ENCODE measurements around the gene CHODL. TPM values are rescaled to one million over a fixed set of nuclear protein-coding genes. Genes with fewer than 3 reads are reported as not detected.

Gene CHODL, protein sequence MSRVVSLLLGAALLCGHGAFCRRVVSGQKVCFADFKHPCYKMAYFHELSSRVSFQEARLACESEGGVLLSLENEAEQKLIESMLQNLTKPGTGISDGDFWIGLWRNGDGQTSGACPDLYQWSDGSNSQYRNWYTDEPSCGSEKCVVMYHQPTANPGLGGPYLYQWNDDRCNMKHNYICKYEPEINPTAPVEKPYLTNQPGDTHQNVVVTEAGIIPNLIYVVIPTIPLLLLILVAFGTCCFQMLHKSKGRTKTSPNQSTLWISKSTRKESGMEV
- 10 to 100 TPM; 32.7 to 45.3 (median 34.2) TPM for polyA plus RNA-seq (ENCODE audit: insufficient read length in 3 of 3)
- long read RNA-seq, donor 1, transcript CHODL-201 (6 exons, 2,548 nt) = major isoform, 17 of 17 reads
- long read RNA-seq, donor 1, partial matches to known transcripts = 0 of 17 reads
- long read RNA-seq, donor 1, other reads (novel, unspliced or antisense) = 0 of 17 reads
- long read RNA-seq, donor 2, transcript CHODL-201 (6 exons, 2,548 nt) = major isoform, 20 of 20 reads
- long read RNA-seq, donor 2, partial matches to known transcripts = 0 of 20 reads
- long read RNA-seq, donor 2, other reads (novel, unspliced or antisense) = 0 of 20 reads
- long read RNA-seq, donor 3, transcript CHODL-201 (6 exons, 2,548 nt) = major isoform, 43 of 43 reads
- long read RNA-seq, donor 3, partial matches to known transcripts = 0 of 43 reads
- long read RNA-seq, donor 3, other reads (novel, unspliced or antisense) = 0 of 43 reads
- long read RNA-seq, donor 4, transcript CHODL-201 (6 exons, 2,548 nt) = major isoform, 14 of 14 reads
- long read RNA-seq, donor 4, partial matches to known transcripts = 0 of 14 reads
- long read RNA-seq, donor 4, other reads (novel, unspliced or antisense) = 0 of 14 reads
- long read RNA-seq, donor 5, transcript CHODL-201 (6 exons, 2,548 nt) = major isoform, 18 of 18 reads
- long read RNA-seq, donor 5, partial matches to known transcripts = 0 of 18 reads
- long read RNA-seq, donor 5, other reads (novel, unspliced or antisense) = 0 of 18 reads
- long read RNA-seq, donor 6, transcript CHODL-201 (6 exons, 2,548 nt) = major isoform, 18 of 18 reads
- long read RNA-seq, donor 6, partial matches to known transcripts = 0 of 18 reads
- long read RNA-seq, donor 6, other reads (novel, unspliced or antisense) = 0 of 18 reads
- long read RNA-seq, donor 7, transcript CHODL-201 (6 exons, 2,548 nt) = major isoform, 32 of 38 reads
- long read RNA-seq, donor 7, partial matches to known transcripts = 6 of 38 reads
- long read RNA-seq, donor 7, other reads (novel, unspliced or antisense) = 0 of 38 reads
- long read RNA-seq, donor 8, partial matches to known transcripts = 0 of 2 reads
- long read RNA-seq, donor 8, other reads (novel, unspliced or antisense) = 0 of 2 reads
- long read RNA-seq, donor 9, transcript CHODL-201 (6 exons, 2,548 nt) = major isoform, 29 of 29 reads
- long read RNA-seq, donor 9, partial matches to known transcripts = 0 of 29 reads
- long read RNA-seq, donor 9, other reads (novel, unspliced or antisense) = 0 of 29 reads
- long read RNA-seq, donor 10, transcript CHODL-201 (6 exons, 2,548 nt) = major isoform, 17 of 22 reads
- long read RNA-seq, donor 10, partial matches to known transcripts = 5 of 22 reads
- long read RNA-seq, donor 10, other reads (novel, unspliced or antisense) = 0 of 22 reads
- long read RNA-seq, donor 11, transcript CHODL-201 (6 exons, 2,548 nt) = major isoform, 28 of 28 reads
- long read RNA-seq, donor 11, partial matches to known transcripts = 0 of 28 reads
- long read RNA-seq, donor 11, other reads (novel, unspliced or antisense) = 0 of 28 reads
- long read RNA-seq, donor 12, transcript CHODL-201 (6 exons, 2,548 nt) = major isoform, 21 of 21 reads
- long read RNA-seq, donor 12, partial matches to known transcripts = 0 of 21 reads
- long read RNA-seq, donor 12, other reads (novel, unspliced or antisense) = 0 of 21 reads
- long read RNA-seq, donor 13, transcript CHODL-201 (6 exons, 2,548 nt) = major isoform, 14 of 14 reads
- long read RNA-seq, donor 13, partial matches to known transcripts = 0 of 14 reads
- long read RNA-seq, donor 13, other reads (novel, unspliced or antisense) = 0 of 14 reads
- long read RNA-seq, donor 14, transcript CHODL-201 (6 exons, 2,548 nt) = major isoform, 30 of 35 reads
- long read RNA-seq, donor 14, partial matches to known transcripts = 5 of 35 reads
- long read RNA-seq, donor 14, other reads (novel, unspliced or antisense) = 0 of 35 reads
- long read RNA-seq, donor 15, transcript CHODL-201 (6 exons, 2,548 nt) = major isoform, 10 of 10 reads
- long read RNA-seq, donor 15, partial matches to known transcripts = 0 of 10 reads
- long read RNA-seq, donor 15, other reads (novel, unspliced or antisense) = 0 of 10 reads
- long read RNA-seq, donor 16, transcript CHODL-201 (6 exons, 2,548 nt) = major isoform, 28 of 33 reads
- long read RNA-seq, donor 16, partial matches to known transcripts = 5 of 33 reads
- long read RNA-seq, donor 16, other reads (novel, unspliced or antisense) = 0 of 33 reads

DNA sequence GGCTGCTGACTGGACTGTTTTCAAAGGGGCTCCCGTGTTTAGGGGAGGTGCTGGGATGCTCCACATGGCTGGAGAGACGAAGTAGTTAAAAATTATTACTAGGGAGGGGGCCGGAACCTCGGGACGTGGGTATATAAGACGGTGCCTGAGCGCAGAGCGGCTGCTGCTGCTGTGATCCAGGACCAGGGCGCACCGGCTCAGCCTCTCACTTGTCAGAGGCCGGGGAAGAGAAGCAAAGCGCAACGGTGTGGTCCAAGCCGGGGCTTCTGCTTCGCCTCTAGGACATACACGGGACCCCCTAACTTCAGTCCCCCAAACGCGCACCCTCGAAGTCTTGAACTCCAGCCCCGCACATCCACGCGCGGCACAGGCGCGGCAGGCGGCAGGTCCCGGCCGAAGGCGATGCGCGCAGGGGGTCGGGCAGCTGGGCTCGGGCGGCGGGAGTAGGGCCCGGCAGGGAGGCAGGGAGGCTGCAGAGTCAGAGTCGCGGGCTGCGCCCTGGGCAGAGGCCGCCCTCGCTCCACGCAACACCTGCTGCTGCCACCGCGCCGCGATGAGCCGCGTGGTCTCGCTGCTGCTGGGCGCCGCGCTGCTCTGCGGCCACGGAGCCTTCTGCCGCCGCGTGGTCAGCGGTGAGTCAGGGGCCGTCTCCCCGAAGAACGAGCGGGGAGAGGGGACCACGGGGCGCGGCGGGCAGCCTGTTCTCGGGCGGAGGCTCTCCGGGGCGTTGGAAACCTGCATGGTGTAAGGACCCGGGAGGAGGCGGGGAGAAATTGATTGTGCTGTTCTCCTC is at the start of gene CHODL:
Gene CHODL, plus strand, starts transcription at position 163 of the 793 bp plus-strand sequence. Its CDS starts 391 bp downstream, at position 554.
- DNase-seq = peak; percentile 28

DNA sequence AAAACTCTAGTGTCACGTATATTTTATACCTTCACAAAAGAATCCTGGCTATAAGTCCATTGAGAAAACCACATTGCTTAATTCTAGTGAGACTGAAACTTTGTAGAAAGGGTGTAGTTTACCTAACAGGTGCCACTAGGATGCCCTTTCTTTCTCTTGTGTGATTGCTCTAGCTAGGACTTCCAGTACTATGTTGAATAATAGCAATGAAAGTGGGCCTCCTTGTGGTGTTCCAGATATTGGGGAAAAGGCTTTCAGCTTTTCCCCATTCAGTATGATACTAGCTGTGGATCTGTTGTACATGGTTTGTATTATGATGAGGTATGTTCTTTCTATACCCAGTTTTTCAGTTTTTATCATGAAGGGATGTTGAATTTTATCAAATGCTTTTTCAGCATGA is 39.7 kb upstream of the CHODL start:
- no peak for DNase-seq

DNA sequence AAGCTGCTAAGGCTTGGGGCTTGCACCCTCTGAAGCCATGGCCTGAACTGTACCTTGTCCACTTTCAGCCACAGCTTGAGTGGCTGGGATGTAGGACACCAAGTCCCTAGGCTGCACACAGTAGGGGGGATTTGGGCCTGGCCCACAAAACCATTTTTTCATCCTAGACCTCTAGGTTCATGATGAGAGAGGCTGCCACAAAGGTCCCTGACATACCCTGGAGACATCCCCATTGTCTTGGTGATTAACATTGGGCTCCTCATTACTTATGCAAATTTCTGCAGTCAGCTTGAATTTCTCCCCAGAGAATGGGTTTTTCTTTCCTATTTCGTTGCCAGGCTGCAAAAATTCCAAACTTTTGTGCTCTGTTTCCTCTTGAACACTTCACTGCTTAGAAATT is 26.3 kb upstream of the CHODL start:
- no peak for DNase-seq

DNA sequence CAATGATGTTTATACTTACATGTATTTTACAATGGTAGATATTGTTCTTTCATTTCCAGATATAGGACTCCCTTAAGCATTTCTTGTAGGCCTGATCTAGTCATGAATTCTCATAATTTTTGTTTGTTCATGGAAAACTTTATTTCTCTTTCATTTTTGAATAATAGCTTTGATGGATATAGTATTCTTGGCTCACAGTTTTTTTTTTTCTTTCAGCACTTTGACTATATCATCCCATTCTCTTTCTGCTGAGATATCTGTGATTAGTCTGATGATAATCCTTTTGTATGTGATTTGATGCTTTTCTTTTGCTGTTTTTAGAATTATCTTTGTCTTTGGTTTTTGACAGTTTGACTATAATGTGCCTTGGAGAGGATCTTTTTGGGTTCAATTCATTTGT is 24.1 kb upstream of the CHODL start:
- DNase-seq = no peak

DNA sequence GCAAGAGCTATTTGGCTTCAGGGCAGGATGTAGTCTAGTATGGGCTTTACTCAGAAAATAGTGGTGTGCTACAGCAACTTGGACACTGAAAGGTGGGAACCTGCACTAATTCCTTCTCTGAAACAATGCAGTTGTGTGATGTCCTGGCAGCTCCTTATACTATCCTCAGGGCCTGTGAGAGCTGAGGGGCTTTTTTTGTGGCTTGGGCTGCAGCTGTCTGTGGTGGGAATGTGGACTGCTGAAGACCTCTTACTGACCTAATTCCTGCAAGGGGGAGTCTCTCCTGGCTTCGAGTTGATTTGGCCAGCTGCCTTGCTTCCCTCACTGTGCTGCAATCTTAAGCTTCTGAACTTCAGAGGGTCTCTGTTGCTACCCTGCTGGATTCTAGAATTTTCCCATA is 22.3 kb upstream of the CHODL start:
- no peak for DNase-seq

DNA sequence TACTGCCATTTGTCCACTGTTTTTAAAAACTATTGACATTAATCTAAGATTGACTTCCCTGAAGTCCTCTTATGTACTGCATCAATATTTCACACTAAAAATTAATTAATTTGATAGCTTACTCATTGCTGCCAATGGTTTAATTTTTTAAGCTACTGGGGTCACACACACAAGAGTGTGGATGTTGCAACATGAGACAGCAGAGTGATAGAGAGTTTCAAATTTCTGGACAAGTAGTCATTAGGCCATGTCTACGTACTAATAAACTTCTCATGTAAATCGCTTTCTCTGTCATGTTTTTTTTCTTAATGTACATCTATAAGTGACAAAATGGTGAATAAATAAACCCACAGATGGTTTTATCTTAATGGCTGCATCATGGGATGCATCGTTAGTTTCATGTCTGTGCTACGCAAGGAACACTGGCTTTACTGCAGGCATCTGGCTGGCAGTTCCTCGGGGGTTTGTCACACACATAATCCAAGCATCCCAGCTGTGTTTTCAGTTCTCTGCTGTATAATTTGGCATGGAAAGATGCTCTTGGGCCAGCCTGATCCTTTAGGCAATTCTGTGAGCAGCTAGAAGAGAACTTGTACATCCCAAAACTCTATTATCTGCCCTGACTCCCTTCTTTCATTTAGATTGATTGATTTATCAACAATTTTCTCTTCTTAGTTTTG is 16.4 kb upstream of the CHODL start:
- DNase-seq = no peak

DNA sequence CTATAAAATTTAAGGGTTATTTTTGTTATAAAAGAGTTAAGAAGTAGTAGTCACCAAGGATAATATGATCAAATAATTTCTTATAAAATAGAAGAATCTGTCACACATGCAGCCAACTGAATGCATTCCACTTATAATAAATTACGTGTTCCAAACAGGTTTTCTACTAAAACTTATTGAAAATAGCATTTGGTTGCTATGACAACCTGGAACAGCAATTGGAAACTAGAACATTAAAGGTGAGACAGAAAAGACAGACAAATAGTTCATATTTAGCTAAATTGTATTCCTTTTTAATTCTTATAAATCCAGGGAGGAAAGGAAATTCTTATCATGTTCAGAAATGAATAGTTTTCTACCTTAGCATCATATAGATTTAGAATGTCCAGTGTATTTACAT is 9.1 kb upstream of the CHODL start:
- no peak for DNase-seq

DNA sequence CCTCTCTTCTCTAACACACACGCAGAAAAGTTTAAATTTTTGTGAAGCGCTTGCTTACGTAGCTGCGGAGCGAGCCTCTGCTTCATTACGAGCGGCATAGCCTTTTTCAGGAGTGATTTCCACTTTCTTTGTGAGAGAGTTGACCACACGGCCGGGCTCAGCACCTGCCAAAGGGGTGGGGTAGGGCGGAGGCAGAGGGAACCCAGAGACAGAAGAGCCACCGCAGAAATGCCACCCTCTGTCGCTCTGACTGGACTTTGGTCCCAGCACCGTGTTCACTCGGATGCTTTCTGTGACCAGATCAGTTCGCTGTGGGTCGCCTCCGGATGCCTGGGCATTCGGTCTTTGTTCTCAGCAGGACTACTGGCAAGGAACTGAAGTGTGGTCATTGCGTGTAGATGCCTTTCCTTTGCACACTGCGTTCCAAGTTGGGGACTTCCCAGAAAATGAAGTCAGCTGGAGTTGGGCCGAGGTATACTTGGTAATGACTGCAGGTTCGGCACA is 883 bp downstream of the CHODL start:
- peak; percentile 36 for DNase-seq

DNA sequence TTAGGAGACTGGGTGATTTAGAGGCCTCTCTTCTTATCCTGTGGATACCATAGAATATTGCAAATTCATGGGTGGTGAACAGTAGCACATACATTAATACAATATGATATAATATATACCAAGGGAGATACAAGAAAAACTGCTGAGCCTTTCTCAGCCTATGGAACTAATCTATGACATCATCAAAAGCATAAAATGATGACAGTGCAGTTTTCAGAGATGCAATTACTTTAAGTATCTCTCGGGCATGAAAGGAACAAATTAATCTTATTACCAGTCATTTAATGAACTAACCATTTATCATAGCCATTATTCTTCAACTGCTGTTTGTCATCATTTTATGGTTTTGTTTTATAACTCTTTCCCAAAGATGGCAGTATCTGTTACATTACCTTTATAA is 3.5 kb downstream of the CHODL start:
- DNase-seq = no peak

DNA sequence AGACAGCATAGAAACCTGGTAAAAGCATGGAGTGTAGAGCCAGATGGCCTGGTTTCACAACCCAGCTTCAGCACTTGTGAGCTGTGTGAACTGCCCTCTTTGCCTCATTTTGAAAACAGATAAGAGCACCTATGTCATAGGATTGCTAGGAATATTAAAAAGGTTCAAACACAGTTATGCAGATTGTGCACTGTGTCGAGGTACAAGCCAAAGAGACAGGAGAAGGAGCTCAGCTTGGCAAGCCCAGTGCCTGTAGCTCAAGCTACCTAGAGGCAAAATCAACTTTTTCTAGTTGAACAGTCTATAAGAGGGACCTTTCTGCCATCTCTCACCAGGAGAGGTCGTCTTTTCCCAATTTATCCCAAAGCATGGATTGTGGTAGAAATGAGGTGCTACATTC is 5.0 kb downstream of the CHODL start:
- no peak for DNase-seq

DNA sequence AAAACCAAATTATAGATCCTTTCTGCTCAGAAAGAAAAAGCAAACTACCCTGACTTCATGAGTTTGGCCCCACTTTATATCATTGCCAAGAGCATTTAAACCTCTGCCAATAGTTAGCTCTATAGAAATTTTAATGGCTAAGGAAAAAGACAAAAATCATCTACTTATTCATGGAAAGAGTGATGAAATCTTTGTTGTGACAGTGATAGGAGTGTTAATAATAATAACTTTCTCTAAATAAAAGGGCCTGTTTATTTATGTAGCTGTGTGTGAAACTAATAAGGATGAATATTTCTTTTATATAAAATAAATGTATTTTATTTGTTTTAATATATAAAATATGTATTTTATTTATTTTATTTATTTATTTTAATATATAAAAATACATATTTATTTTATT is 6.4 kb downstream of the CHODL start:
- DNase-seq = no peak

DNA sequence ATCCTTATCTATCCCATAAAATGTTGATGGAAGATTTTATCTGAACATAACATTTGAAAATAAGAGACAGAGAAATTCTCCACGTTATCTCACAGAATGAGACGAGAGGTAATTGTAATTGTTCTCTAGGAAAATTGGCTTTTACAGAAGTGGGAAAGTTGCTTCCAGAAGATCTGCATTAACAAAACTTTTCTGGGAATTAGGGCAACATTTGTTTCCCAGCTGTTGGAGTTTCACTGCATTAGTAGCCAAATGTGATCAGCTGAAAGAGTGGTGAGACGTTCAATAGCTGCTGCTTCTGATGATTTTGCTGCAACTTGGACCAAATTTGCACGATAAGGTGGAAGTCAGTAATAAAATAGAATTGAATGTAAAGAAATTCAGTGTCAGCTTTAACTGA is 7.6 kb downstream of the CHODL start:
- DNase-seq = no peak

DNA sequence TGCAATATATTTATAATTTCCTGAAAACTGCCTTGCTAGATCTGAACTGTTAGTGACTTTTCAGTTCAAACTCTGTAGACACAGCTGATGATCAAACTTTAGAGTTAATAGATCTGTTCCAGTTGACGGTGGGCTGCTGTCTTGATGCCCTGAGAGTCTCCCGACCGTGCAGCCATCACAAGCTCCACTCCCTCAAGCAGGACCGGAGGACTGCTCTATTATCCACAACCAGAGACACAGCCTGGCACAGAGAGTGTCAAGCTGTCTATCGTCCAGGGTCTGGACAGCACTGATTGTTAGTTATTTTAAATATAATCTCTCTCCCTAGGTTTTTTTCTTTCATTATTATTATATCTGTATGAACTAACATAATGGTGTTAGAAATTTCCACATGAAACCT is 8.0 kb downstream of the CHODL start:
- no peak for DNase-seq

DNA sequence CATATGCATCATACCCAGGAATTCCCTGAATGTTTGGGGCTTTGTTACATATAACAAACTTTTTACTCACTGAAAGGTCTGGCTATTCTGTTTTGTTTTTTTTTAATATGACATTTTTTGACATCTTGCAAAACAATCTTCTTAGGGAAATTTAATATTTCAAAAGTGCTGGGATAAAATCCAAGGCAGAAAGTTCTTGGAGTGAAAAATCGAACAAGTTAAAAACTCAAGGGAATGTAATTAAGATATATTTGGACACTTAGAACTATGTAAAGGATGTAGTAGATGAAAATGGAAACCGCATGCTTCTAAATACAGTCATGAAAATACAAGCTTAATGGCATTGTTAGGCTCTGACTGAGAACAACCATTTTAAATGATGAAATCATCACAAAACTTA is 8.6 kb downstream of the CHODL start:
- DNase-seq = no peak

DNA sequence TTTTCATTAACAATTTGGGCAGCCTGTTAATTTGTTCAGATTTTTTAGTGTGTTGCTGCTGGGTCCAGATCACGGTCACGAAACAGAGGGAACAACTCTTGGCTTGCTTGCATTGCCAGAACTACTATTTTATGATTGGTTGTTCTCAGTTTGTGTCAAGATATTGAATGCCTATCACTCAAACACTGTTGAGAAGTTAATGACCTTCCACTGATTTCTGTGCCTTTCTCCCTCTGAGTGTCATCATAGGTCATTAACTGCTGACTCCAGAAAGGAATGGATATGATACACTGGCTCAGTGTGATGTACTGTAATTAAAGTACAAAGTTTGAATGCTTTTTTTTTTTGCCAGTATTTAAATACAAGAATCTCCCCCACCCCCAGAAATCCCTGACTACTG is 9.2 kb downstream of the CHODL start:
- no peak for DNase-seq

DNA sequence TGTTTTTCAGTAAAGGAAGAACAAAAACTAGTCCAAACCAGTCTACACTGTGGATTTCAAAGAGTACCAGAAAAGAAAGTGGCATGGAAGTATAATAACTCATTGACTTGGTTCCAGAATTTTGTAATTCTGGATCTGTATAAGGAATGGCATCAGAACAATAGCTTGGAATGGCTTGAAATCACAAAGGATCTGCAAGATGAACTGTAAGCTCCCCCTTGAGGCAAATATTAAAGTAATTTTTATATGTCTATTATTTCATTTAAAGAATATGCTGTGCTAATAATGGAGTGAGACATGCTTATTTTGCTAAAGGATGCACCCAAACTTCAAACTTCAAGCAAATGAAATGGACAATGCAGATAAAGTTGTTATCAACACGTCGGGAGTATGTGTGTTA is 21.3 kb downstream of the CHODL start:
- DNase-seq = no peak

DNA sequence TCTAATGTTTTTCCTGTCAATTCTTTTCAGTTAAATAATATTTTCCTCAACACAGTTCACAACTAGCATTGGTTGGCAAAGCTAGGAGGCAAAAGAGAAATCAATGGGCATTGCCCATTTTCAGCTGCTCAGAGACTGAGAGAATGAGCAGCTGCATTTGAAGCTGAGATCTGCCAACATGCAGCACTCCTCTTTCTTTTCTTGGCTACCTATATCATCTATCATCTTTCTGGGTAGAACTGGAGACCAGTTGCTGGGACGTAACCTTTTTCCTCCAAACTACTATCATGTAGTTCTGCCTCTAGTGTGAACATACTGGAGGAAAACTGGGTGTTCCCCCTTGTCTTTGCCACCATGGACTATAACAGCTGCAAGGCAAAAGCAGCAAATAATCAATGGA is 22.9 kb downstream of the CHODL start:
- DNase-seq = no peak

DNA sequence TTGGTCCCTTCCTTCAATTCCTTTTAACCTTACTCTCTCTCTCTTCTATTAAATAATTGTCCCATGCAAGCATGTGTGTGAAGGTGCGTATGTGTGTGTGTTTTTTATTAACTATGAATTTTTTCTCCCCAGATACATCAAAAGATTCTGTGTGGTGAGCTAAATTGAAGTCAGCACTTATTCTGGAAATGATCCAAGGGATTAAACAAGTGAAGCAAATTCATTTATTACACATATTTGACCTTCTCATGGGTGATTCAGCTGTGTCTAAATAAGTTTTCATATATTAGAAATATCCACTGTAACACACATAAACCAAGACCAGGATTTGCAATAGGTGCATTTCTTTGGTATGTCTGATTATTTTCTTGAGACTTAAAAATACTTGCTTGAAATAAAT is 24.3 kb downstream of the CHODL start:
- DNase-seq = no peak
